ENCODE data around the gene PPP1R9A. TPM values are rescaled to one million over a fixed set of nuclear protein-coding genes. Genes with fewer than 3 reads are reported as not detected.
A peak's percentile ranks its signal among the peaks of the same experiment; 100 is the strongest.

Gene PPP1R9A
- total RNA-seq, 1 donor from 2014 or later: 21.9 TPM

DNA sequence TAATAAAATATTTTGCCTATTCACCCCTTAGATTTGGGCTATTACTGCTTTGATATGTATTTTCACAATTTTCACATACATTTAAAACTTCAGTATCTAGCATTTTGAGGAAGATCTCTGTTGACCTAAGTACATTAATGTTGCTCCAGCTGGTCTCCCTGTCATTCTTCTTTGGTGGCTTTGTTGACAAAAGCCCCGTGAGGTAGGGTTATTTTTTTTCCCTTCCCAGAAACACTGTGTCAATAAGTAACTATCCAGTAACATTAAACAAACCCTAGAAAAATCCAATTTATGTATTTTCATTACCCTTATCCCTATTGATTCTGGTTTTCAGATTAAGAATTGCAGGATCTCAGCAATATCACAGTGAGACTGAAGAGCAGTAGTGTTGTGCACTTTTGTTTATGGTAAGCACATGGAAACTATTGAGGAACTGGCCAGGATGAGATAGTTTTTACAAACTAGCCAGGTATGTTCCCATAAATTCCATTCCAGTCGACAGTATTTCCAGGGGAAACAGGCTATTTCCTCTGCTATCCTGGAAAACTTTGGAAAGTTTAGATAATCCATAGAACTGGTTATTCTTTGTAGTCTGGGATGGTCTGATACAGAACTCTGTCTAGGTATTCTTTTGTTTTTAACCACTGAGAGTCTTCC, 218.8 kb downstream of the PPP1R9A start:
- no peak for DNase-seq (ENCODE audit: missing footprints)
- ATAC-seq: no peak
- intact Hi-C loops (cut with DNase I): no loop called here

DNA sequence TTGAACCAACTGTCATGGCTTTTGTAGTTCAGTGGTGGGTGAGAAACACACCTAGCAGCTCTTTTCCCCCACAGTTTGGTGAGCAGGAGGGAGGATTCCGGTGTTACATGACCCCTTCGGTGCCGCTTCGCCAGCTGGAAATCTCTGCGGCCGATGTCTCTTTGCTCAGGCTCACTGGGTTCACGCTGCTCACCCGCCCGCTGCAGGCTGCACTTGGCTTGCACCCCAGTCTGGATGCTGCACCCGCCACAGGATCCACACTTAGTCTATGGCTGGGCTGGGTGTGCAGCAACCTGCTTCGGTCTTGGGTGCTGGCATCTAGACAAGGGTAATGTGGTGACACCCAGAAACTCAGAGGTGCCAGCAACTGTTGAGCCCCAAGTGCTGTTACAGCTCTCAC, 225.1 kb downstream of the PPP1R9A start:
- DNase-seq (ENCODE audit: missing footprints): no peak
- intact Hi-C loops (cut with DNase I): no loop called here
- no peak for ATAC-seq

DNA sequence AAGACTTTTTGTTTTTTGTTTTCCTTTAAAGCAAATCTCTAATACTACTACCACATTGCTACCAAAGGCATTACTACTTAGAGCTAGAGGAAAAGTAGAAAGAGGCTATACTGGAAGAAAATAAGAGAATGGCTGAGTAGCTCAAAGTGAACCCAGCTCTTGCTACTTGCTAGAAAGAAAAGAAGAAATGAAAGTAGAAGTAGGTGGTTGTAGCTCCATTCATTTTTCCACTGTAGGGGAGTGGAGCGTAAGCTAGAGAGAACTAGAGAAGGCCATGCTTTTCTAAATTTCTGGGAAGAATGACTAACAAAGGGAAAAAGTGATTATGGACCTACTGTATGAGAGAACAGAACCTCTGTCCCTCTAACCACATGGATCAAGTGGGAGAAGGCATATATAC, 232.5 kb downstream of the PPP1R9A start:
- intact Hi-C loops (cut with DNase I): no loop called here
- ATAC-seq: no peak
- DNase-seq (ENCODE audit: missing footprints): no peak

DNA sequence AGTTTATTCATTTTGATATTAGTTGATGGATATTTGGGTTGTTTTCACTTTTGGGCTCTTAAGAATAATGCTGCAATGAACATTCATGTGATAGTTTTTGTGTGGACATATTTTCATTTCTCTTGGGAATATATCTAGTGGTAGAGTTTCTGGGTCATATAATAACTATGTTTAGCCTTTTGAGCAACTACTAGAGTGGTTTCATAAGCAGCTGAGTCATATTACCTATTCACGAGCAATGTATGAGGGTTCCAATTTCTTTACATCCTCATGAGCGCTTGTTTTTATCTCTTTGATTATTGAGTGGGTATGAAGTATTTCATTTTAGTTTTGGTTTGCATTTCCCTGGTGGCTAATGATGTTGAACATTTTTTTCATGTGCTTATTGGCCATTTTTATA, 234.4 kb downstream of the PPP1R9A start:
- intact Hi-C loops (cut with DNase I): no loop called here
- DNase-seq (ENCODE audit: missing footprints): no peak
- ATAC-seq: no peak

DNA sequence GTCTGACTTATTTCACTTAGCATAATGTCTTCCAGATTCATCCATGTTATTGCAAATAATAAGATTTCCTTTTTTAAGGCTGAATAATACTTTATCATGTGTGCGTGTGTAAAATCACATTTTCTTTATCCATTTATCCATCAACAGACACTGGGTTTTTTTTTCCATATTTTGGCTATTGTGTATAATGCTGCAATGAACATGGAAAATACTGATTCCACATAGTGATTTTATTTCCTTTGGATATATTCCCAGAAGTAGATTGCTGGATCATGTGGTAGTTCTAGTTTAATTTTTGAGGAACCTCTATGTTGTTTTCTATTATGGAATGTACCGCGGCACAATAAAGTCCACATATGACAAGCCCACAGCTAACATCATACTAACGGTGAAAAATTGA, 236.9 kb downstream of the PPP1R9A start:
- ATAC-seq (no peak), DNase-seq (ENCODE audit: missing footprints) (no peak)
- intact Hi-C loops (cut with DNase I): no loop called here

DNA sequence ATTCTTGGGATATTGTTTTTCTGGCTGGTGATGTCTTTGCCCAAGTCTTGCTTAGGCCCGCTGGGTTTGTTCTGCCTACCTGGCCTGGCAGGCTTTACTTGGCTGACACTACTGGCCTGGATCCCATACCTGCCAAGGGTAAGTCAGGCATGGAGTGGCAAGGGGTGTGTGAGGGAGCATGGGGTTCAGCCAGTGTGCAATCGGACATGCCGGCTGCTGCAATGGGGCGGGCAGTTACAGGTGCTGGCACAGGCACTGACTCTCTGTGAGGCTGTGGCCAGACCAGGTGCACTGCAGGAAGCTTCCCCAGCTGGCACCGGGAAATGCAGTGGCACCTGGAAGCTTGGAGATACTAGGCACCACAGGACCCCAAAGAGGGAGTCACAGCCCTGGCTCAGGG, 248.6 kb downstream of the PPP1R9A start:
- intact Hi-C loops (cut with DNase I): no loop called here
- DNase-seq (ENCODE audit: missing footprints) (peak; percentile 20), ATAC-seq (no peak)

DNA sequence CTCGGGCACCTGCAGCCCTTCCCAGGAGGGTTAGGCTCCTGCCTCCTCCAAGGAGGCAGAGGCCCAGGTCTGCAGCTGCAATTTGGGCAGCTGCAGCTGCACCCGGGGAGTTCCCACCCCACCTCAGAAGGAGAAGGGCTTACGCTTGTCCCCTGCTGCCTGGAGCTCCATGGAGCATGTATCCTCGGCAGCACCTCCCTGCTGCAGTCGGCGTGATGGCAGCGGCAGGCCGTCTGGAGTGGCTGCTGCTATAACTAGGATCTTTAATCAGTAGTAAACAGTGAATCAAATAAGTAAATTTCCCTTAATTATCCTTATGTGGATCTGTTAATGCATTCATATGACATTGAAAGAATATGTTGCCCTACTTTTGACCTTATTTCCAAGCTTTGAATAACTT, 250.0 kb downstream of the PPP1R9A start:
- intact Hi-C loops (cut with DNase I): no loop called here
- ATAC-seq: no peak
- peak; percentile 60 for DNase-seq (ENCODE audit: missing footprints)

DNA sequence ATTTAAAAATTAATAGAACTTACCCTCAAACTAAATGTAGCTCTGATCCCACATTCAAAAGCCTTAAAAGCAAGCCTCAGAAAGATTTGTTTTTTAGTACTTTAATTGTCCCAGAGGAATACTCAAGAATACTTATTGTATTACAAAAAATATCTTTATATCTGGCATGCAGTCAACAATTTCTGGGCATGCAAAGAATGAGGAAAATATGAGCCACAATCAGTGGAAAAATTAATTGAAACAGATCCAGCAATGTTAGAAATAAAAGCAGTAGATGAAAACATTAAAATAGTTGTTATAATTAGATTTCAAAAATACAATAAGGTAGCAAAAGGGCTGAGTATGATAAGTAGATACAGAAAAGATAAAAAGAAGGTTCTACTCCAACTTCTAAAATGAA, 262.3 kb downstream of the PPP1R9A start:
- no peak for DNase-seq (ENCODE audit: missing footprints)
- ATAC-seq: no peak
- intact Hi-C loops (cut with DNase I): no loop called here

DNA sequence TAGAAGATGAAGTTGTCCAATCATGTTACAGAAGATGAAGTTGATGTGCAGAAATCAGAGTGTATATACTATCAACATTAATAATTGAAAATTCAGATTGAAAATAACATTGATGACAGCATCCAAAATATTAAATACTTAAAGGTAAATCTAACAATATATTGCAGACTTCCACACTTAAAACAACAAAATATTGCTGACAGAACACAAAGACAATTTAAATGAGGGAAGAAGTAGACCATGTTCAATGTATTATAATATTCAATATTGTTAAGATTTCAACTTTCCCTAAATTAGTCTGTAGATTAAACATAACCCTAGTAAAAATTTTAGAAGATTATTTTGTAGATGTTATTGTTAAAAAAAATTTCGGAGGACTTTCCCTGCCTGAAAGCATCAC, 265.0 kb downstream of the PPP1R9A start:
- intact Hi-C loops (cut with DNase I): no loop called here
- ATAC-seq (no peak), DNase-seq (ENCODE audit: missing footprints) (no peak)

DNA sequence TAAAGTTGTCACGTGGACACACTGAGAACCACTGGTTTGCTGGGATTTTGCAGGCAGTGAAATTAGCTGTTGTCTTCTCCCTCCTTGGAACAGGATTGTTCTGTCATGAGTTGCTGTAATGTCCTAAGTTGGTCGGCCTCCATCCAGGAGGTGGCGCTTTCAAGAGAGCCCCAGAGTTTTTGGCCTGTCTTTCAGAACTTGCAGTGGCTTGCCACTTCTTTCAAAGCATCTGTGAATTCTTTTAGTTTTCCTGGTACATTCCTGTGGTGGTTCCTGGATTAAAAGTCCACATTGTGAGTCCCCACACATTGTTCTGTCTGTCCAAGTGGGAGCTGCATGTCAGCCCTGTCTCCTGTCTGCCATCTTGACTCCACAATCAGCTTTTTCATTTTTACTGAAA, 283.1 kb downstream of the PPP1R9A start:
- intact Hi-C loops (cut with DNase I): loop anchor here (10.0 kb wide), 1 partner anchor 286 kb away; the partner anchor contains the start of gene PPP1R9A
- ATAC-seq: no peak
- no peak for DNase-seq (ENCODE audit: missing footprints)

DNA sequence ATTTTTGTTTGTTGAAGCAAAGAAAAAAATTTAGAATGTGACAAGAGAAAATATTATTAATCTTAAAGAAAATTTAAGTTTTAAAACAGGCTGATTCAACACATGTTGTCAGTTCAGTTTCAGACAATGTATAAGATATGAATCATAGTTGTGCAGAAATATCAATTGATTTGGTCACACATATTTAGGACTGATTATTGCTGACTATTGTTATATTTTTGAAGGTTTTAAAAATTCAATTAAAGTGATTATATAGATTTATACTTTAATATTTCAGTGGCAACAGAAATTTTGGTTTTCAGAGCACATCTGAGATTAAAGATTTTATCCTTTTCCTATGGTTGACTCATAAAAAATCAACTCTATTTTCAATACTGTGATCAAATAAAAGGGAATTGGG, 284.4 kb downstream of the PPP1R9A start:
- intact Hi-C loops (cut with DNase I): loop anchor here (10.0 kb wide), 1 partner anchor 287 kb away; the partner anchor contains the start of gene PPP1R9A
- ATAC-seq (no peak), DNase-seq (ENCODE audit: missing footprints) (no peak)

DNA sequence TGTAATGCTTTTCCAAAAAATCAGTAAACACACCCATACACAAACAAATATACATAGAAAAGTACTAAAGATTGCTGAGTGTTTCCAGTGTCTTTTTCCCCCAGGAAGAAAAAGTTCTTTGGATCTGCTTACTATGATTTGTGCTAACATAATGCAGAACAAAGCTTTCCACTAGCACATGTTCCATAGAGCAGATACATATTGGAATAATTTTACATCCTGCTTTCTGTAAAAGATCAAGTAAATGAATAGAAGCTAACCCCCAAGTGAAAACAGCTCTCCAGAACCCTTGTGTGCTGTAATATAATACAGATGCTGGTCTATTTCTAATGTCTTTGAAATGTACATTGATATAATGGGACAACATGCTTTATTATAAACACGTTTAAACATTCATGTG, 291.5 kb downstream of the PPP1R9A start:
- intact Hi-C loops (cut with DNase I): loop anchor here (5.0 to 10.0 kb wide), 2 partner anchors 294 to 747 kb away; partner anchors contain the start of gene PPP1R9A
- DNase-seq (ENCODE audit: missing footprints): no peak
- ATAC-seq: no peak

DNA sequence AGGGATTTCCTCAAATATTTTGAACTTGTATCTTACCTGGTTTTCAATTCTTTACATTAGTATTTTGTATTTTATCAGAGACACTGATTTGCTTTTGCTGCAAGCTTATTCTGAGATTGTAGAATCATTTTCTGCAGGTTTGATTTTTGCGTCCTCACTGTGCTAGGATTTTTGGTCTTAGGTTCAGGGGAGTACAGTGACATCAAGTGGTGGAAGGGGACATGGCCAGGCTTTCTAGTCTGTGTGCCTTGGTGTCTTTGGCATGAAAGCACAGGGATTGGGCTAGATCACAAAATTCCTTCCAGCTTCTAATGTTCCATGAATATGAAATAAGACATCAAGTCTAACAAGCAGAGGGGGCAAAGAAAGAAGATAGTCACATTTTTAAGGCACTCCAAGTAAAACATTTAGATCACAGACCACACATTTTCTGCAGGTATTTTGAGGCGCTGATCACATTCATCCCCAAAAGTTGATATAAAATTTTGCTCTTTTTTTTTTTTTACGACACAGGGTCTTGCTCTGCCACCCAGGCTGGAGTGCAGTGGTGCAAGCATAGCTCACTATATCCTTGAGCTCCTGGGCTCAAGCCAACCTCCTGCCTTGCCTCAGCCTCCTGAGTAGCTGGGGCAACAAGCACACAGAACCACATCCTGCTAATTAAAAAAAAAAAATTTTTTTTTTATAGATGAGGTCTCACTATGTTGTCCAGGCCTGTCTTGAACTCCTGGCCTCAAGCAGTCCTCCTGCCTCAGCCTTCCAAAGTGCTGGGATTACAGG, 292.6 kb downstream of the PPP1R9A start:
- intact Hi-C loops (cut with DNase I): loop anchor here (5.0 to 10.0 kb wide), 3 partner anchors 295 to 915 kb away; partner anchors contain the start of gene PPP1R9A
- ATAC-seq: peak; percentile 69
- DNase-seq (ENCODE audit: missing footprints): no peak

DNA sequence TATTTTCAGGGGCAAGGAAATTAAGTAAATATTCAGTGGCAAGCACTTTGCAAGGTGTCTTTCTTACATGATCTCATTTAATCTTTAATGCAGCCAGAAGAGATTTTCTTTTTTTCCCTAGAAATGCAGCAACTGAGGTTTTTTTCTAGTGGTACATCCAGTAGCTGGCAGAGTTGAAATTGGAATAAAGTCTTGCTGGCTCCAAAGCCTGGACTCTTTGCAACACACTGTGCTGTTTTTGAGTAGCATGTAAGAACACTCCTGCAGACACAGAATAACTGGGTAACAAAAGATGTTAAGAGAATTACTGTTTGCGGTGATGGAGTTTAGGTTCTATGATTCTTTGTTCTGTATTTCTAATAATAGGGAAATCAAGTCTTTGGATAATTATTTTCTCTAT, 293.3 kb downstream of the PPP1R9A start:
- no peak for ATAC-seq
- intact Hi-C loops (cut with DNase I): loop anchor here (10.0 kb wide), 1 partner anchor 916 kb away; no protein-coding TSS in a partner anchor
- DNase-seq (ENCODE audit: missing footprints): no peak

DNA sequence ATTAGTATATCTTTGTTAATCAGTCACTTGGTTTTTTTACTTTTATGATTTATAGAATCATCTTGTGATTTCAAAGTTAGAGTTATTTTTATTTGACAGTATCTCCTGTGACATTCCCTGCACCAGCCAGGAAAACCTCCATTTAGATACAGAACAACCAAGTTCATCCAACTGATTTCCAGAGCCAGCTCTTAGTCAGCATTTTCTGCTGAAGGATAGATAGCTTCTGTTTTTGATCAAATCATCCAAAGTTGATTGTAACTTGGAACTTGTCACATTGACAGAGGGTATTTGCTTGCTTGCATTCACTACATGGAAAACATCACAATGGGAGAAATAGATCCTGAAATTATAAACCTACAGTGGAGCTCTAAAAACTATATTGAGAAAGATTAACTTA, 294.3 kb downstream of the PPP1R9A start:
- ATAC-seq: no peak
- intact Hi-C loops (cut with DNase I): loop anchor here (10.0 kb wide), 1 partner anchor 917 kb away; no protein-coding TSS in a partner anchor
- no peak for DNase-seq (ENCODE audit: missing footprints)

DNA sequence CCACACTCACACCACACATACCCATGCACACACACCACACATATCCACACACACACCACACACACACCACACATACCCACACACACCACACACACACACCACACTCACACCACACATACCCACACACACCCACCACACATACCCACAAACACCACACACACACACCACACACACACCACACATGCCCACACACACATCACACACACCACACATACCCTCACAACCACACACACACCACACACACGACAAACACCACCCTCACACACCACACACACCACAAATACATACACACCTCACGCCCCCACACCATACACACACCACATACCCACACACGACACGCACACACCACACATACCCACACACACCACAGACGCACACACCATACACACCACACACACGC, 297.2 kb downstream of the PPP1R9A start:
- intact Hi-C loops (cut with DNase I): loop anchor here (10.0 kb wide), 1 partner anchor 920 kb away; no protein-coding TSS in a partner anchor
- ATAC-seq: no peak
- no peak for DNase-seq (ENCODE audit: missing footprints)

DNA sequence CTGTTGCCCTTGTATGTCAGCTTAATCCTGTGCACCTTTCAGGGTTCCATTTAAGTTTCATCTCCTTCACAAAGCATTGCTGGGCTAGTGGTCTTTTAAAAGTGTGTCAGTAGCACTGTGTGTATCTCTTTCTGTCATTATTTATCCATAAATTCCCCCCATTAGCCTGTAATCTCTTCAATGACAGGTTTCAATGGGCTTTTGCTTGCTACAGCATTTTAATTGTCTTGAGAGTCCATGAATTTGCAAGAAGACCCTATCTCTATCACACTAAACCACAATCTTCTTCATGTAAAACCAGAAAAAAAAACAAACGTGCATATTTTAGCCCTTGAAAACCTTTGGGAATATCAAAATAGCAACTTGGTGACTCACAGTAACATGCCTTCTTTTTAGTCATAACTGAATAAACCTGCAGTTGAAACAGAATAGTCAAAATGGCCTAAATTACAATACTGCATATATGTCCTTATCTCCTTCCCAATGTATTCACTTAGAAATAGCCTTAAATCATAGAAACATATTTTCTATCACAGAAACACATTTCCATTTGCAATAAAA, 298.4 kb downstream of the PPP1R9A start:
- intact Hi-C loops (cut with DNase I): loop anchor here (10.0 kb wide), 1 partner anchor 921 kb away; no protein-coding TSS in a partner anchor

DNA sequence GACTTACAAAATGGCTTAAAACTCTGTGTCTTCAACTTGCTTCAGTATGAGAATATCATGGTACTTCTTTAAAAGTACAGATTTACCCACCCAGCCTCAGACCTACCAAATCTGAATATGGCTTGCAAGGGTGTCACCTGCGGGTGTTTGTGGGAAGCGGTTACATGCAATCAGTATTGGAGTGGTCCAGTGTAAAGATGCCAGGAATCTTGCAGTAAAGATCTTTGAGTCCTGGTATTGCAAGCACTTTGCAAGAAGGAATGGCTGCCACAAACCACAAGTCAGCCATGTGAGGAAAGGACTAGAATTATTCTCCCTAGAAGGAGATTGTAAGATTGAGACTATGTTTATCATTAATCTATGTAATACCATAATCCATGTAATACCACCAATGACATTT, 301.9 kb downstream of the PPP1R9A start:
- DNase-seq (ENCODE audit: missing footprints) (no peak), ATAC-seq (no peak)
- intact Hi-C loops (cut with DNase I): loop anchor here (10.0 kb wide), 1 partner anchor 924 kb away; no protein-coding TSS in a partner anchor

More for the DNA sequence above, 298.4 kb downstream of the PPP1R9A start:
- ATAC-seq (no peak), DNase-seq (ENCODE audit: missing footprints) (no peak)

DNA sequence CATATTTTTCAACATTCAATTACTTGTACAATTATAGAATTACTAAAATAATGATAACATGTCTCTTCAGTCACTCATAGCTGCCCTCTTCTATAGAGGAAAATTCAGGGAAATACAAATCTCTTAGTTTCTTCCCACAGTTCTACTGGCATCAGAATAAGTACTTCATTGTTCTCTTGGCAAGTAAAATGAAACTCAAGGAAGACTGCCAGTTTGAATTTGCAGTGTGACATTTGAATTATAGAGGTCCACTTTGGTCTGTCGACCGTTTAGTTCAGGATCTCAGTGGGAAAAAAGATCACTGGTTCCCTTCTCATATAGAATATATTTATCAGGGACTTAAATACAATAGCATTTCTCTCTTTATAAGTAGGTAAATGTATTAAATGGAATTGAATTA, 302.4 kb downstream of the PPP1R9A start:
- intact Hi-C loops (cut with DNase I): loop anchor here (10.0 kb wide), 1 partner anchor 925 kb away; no protein-coding TSS in a partner anchor
- no peak for ATAC-seq

More for the DNA sequence above, 302.4 kb downstream of the PPP1R9A start:
- no peak for DNase-seq (ENCODE audit: missing footprints)

All from Right ventricle myocardium inferior (tissue), 1 donor.